ENCODE results near the gene TOMM20L.
"Not testable (repeated sequence)": the region's sequence is repeated elsewhere in the genome, so short reads cannot be mapped to it uniquely, and the experiment has no call there.

TOMM20L gene

GRCh38 chr14:58395812-58396788 is at the start of gene TOMM20L:
Gene TOMM20L, plus strand, starts transcription at chr14:58395930. Its CDS starts 28 bp downstream, at chr14:58395958.
- DNase-seq (ENCODE audit: low read depth) = peak; percentile 73

GRCh38 chr14:58353516-58354299 is 42.0 kb upstream of the TOMM20L start:
- no peak for DNase-seq (ENCODE audit: low read depth)

GRCh38 chr14:58354808-58355207 is 40.9 kb upstream of the TOMM20L start:
- no peak for DNase-seq (ENCODE audit: low read depth)

GRCh38 chr14:58356268-58356667 is 39.5 kb upstream of the TOMM20L start:
- no peak for DNase-seq (ENCODE audit: low read depth)

- DNase-seq (ENCODE audit: low read depth) = not testable (repeated sequence)
Observed at GRCh38 chr14:58362272-58362671, 33.5 kb upstream of the TOMM20L start.

- peak; percentile 48 for DNase-seq (ENCODE audit: low read depth)
Observed at GRCh38 chr14:58362798-58363412, 32.8 kb upstream of the TOMM20L start.

GRCh38 chr14:58364316-58364715 is 31.4 kb upstream of the TOMM20L start:
- no peak for DNase-seq (ENCODE audit: low read depth)

- DNase-seq (ENCODE audit: low read depth) = no peak
Observed at GRCh38 chr14:58367296-58367695, 28.4 kb upstream of the TOMM20L start.

GRCh38 chr14:58368956-58369355 is 26.8 kb upstream of the TOMM20L start:
- peak; percentile 8 for DNase-seq (ENCODE audit: low read depth)

- no peak for DNase-seq (ENCODE audit: low read depth)
Observed at GRCh38 chr14:58376791-58377190, 18.9 kb upstream of the TOMM20L start.

GRCh38 chr14:58390830-58391229 is 4.9 kb upstream of the TOMM20L start:
- no peak for DNase-seq (ENCODE audit: low read depth)

GRCh38 chr14:58395562-58395811 is 243 bp upstream of the TOMM20L start:
- DNase-seq (ENCODE audit: low read depth) = no peak

- DNase-seq (ENCODE audit: low read depth) = no peak
Observed at GRCh38 chr14:58397156-58397555, 1.4 kb downstream of the TOMM20L start.

GRCh38 chr14:58398495-58398894 is 2.8 kb downstream of the TOMM20L start:
- DNase-seq (ENCODE audit: low read depth) = no peak

- DNase-seq (ENCODE audit: low read depth) = no peak
Observed at GRCh38 chr14:58398895-58399294, 3.2 kb downstream of the TOMM20L start.

GRCh38 chr14:58401587-58401986 is 5.9 kb downstream of the TOMM20L start:
- DNase-seq (ENCODE audit: low read depth) = no peak

GRCh38 chr14:58408681-58409215 is 13.0 kb downstream of the TOMM20L start:
- DNase-seq (ENCODE audit: low read depth) = no peak

GRCh38 chr14:58414845-58415244 is 19.1 kb downstream of the TOMM20L start:
- DNase-seq (ENCODE audit: low read depth) = peak; percentile 16

- no peak for DNase-seq (ENCODE audit: low read depth)
Observed at GRCh38 chr14:58415636-58416547, 20.2 kb downstream of the TOMM20L start.

- not testable (repeated sequence) for DNase-seq (ENCODE audit: low read depth)
Observed at GRCh38 chr14:58416934-58417333, 21.2 kb downstream of the TOMM20L start.

- DNase-seq (ENCODE audit: low read depth) = peak; percentile 71
Observed at GRCh38 chr14:58426670-58427280, 31.0 kb downstream of the TOMM20L start.

Measured in ELR (cell line).